Measurements from ENCODE around the gene CRELD2. TPM values are rescaled to one million over a fixed set of nuclear protein-coding genes. Genes with fewer than 3 reads are reported as not detected.

CRELD2 gene
- polyA plus RNA-seq, 1 donor from 2014 or later: 83.2 TPM

DNA sequence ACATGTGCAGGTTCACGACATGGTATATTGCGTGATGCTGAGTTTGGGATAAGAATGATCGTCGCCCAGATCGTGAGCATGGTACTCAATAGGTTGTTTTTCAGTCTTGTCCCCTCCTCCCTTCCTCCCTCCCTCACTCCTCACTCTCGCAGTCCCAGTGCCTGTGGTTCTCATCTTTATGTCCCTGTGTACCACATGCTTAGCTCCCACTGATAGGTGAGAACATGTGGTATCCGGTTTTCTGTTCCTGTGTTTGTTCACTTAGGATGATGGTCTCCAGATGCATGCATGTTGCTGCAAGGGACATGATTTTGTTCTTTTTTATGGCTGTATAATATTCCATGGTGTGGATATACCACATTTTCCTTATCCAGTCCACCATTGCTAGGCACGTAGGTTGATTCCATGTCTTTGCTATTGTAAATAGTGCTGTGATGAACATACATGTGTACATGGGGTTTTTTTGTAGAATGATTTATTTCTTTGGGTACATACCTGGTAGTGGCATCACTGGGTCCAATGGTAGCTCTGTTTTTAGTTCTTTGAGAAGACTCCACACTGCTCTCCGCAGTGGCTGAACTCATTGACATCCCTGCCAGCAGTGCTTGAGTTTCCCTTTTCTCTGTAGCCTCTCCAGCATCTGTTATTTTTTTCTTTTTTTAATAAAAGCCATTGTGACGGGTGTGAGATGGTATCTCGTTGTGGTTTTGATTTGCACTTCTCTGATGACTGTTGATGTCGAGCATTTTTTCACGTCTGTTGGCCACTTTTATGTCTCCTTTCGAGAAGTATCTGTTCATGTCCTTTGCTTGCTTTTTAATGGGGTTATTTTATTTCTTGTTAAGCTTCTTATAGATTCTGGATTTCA is 48.4 kb upstream of the CRELD2 start:
- Histone ChIP-seq H3K9ac (ENCODE audit: low read length) (no peak overlapping the region), H2AFZ (ENCODE audit: low read depth, low read length) (no peak overlapping the region), H3K79me2 (replicated peaks; ENCODE audit: insufficient read depth, low read length) (peaks cover 87% of the 10 kb centered on the region), H3K27me3 (ENCODE audit: insufficient read depth, low read depth, low read length) (no peaks in the 10 kb centered on the region), H4K20me1 (ENCODE audit: insufficient read depth) (no peaks in the 10 kb centered on the region), H3K9me3 (ENCODE audit: low read length) (peaks cover 15% of the 10 kb centered on the region), H3K9me2 (ENCODE audit: insufficient read depth, low read length) (no peaks in the 10 kb centered on the region), H3K4me2 (ENCODE audit: low read length) (no peak overlapping the region), H3K36me3 (ENCODE audit: insufficient read depth, low read length) (no peaks in the 10 kb centered on the region), H3F3A (ENCODE audit: insufficient read depth, low read length, poor library complexity, severe bottlenecking) (no peaks in the 10 kb centered on the region), H3K4me3 (ENCODE audit: low read length) (no peak overlapping the region), H3K27ac (ENCODE audit: low read length) (no peak overlapping the region)
- no peak for TF ChIP-seq SMC3 (conservative IDR thresholded peaks at IDR 0.05; ENCODE audit: poor library complexity)
- TF ChIP-seq TAF1 (IDR thresholded peaks at IDR 0.05; ENCODE audit: low read depth): no peak
- TF ChIP-seq MXI1 (conservative IDR thresholded peaks at IDR 0.05; ENCODE audit: poor library complexity, severe bottlenecking): no peak
- TF ChIP-seq, protein P1, sequence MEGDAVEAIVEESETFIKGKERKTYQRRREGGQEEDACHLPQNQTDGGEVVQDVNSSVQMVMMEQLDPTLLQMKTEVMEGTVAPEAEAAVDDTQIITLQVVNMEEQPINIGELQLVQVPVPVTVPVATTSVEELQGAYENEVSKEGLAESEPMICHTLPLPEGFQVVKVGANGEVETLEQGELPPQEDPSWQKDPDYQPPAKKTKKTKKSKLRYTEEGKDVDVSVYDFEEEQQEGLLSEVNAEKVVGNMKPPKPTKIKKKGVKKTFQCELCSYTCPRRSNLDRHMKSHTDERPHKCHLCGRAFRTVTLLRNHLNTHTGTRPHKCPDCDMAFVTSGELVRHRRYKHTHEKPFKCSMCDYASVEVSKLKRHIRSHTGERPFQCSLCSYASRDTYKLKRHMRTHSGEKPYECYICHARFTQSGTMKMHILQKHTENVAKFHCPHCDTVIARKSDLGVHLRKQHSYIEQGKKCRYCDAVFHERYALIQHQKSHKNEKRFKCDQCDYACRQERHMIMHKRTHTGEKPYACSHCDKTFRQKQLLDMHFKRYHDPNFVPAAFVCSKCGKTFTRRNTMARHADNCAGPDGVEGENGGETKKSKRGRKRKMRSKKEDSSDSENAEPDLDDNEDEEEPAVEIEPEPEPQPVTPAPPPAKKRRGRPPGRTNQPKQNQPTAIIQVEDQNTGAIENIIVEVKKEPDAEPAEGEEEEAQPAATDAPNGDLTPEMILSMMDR (IDR thresholded peaks at IDR 0.05; ENCODE audit: poor library complexity, severe bottlenecking): no peak
- TF ChIP-seq EZH2 (IDR thresholded peaks at IDR 0.05; ENCODE audit: borderline replicate concordance, insufficient read depth, low read length, poor library complexity, severe bottlenecking): no peak
- TF ChIP-seq EP300 (conservative IDR thresholded peaks at IDR 0.05; ENCODE audit: poor library complexity, severe bottlenecking): no peak
- no peak for TF ChIP-seq POLR2AphosphoS5 (IDR thresholded peaks at IDR 0.05)
- TF ChIP-seq RAD21 (conservative IDR thresholded peaks at IDR 0.05): no peak
- TF ChIP-seq, protein P2, sequence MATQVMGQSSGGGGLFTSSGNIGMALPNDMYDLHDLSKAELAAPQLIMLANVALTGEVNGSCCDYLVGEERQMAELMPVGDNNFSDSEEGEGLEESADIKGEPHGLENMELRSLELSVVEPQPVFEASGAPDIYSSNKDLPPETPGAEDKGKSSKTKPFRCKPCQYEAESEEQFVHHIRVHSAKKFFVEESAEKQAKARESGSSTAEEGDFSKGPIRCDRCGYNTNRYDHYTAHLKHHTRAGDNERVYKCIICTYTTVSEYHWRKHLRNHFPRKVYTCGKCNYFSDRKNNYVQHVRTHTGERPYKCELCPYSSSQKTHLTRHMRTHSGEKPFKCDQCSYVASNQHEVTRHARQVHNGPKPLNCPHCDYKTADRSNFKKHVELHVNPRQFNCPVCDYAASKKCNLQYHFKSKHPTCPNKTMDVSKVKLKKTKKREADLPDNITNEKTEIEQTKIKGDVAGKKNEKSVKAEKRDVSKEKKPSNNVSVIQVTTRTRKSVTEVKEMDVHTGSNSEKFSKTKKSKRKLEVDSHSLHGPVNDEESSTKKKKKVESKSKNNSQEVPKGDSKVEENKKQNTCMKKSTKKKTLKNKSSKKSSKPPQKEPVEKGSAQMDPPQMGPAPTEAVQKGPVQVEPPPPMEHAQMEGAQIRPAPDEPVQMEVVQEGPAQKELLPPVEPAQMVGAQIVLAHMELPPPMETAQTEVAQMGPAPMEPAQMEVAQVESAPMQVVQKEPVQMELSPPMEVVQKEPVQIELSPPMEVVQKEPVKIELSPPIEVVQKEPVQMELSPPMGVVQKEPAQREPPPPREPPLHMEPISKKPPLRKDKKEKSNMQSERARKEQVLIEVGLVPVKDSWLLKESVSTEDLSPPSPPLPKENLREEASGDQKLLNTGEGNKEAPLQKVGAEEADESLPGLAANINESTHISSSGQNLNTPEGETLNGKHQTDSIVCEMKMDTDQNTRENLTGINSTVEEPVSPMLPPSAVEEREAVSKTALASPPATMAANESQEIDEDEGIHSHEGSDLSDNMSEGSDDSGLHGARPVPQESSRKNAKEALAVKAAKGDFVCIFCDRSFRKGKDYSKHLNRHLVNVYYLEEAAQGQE (IDR thresholded peaks at IDR 0.05; ENCODE audit: borderline replicate concordance): no peak

GRCh38 chr22:49871482-49871881 is 47.0 kb upstream of the CRELD2 start:
- Histone ChIP-seq H4K20me1 (ENCODE audit: insufficient read depth) (no peaks in the 10 kb centered on the region), H3K79me2 (replicated peaks; ENCODE audit: insufficient read depth, low read length) (peaks cover 85% of the 10 kb centered on the region), H3K27me3 (ENCODE audit: insufficient read depth, low read depth, low read length) (no peaks in the 10 kb centered on the region), H3K27ac (ENCODE audit: low read length) (no peak overlapping the region), H3F3A (ENCODE audit: insufficient read depth, low read length, poor library complexity, severe bottlenecking) (no peaks in the 10 kb centered on the region), H3K9me2 (ENCODE audit: insufficient read depth, low read length) (no peaks in the 10 kb centered on the region), H2AFZ (ENCODE audit: low read depth, low read length) (no peak overlapping the region), H3K9ac (ENCODE audit: low read length) (no peak overlapping the region), H3K4me3 (ENCODE audit: low read length) (no peak overlapping the region), H3K4me2 (ENCODE audit: low read length) (no peak overlapping the region), H3K9me3 (ENCODE audit: low read length) (peaks cover 15% of the 10 kb centered on the region), H3K36me3 (ENCODE audit: insufficient read depth, low read length) (no peaks in the 10 kb centered on the region)
- no peak for TF ChIP-seq MXI1 (conservative IDR thresholded peaks at IDR 0.05; ENCODE audit: poor library complexity, severe bottlenecking)
- TF ChIP-seq RAD21 (conservative IDR thresholded peaks at IDR 0.05): no peak
- TF ChIP-seq EZH2 (IDR thresholded peaks at IDR 0.05; ENCODE audit: borderline replicate concordance, insufficient read depth, low read length, poor library complexity, severe bottlenecking): no peak
- TF ChIP-seq EP300 (conservative IDR thresholded peaks at IDR 0.05; ENCODE audit: poor library complexity, severe bottlenecking): no peak
- no peak for TF ChIP-seq SMC3 (conservative IDR thresholded peaks at IDR 0.05; ENCODE audit: poor library complexity)
- no peak for TF ChIP-seq POLR2AphosphoS5 (IDR thresholded peaks at IDR 0.05)
- TF ChIP-seq, protein P2 (IDR thresholded peaks at IDR 0.05; ENCODE audit: borderline replicate concordance): no peak
- TF ChIP-seq TAF1 (IDR thresholded peaks at IDR 0.05; ENCODE audit: low read depth): no peak
- TF ChIP-seq, protein P1 (IDR thresholded peaks at IDR 0.05; ENCODE audit: poor library complexity, severe bottlenecking): no peak

Data from neural cell (in vitro differentiated cells).